ENCODE measurements around the gene CLDND1.

CLDND1 gene

DNA sequence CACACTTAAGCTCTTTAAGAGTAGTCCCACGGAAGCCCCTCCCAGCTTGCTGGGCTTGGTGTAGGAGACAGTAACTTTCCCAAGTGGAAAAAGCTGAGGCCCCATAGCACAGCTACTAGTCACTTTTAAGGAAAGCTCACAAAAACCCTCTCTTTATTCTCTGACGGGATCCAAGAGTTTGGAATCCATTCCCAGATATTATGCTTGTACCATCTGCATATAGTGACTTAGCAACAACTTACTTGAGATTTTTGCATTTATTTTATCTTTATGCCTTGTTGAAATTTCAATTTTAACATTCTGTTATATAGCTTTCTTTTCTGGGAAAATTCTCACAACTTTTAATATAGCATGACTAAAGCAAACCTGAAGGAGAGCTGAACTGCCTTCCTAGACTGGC is 28.5 kb upstream of the CLDND1 start:
- DNase-seq, result no peak

DNA sequence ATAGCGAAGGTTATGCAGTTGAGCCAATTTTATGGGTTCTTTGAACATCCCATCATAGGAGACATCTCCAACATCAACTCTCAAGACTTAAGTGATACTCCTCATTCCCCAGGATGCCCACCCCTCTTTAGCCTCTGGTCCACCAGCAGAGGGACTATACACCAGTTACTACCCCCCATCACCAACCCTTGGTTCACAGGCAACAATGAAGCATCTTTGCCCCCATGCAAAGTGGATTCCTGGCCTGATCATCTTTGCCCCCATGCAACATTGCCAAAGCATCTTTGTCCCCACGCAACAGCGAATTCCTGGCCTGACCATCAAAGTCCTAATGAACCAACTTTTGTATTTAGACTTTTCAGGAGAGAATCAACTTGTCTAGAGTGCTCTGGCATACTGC is 28.1 kb upstream of the CLDND1 start:
- DNase-seq, result no peak

GRCh38 chr3:98548544-98548943 is 25.8 kb upstream of the CLDND1 start:
- no peak for DNase-seq

DNA sequence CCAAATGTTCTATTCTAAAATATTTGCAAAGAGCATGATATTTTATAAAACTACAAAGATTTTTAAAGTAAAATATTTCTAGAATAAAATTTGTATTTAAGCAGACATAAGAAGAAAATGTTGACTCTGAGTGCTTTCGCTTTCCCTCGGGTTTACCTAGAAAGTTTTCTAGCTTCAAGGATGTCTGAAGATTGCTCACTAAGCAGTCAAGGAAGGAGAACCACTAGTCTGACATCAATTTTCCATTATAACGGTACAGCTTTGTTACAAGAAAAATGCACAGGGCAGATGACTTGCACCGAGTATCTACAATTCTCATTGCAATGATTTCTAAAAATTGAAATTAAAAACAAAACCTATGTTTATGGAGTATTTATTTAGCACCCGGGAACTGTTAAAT is 23.2 kb upstream of the CLDND1 start:
- no peak for DNase-seq

- DNase-seq, result no peak
Observed at GRCh38 chr3:98542623-98543022, 19.9 kb upstream of the CLDND1 start.

- DNase-seq, result no peak
Observed at GRCh38 chr3:98541695-98542094, 19.0 kb upstream of the CLDND1 start.

DNA sequence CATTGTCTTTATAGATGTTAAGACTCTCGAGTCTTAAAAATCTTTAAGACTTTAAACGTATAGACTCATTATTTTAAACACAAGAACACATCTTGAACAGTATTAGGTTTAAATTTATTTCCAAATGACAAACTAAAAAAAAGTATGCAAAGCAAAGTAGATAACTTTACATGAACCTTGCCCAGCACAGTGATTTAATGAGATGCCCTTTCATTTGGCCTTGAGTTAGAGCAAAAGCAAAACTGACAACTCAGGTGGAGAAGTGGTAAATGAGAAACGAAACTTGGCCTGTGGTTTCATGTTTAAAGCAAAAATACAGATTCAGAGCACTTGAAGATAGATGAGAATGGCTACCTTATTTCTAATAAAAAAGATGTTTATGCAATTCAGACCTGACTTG is 17.6 kb upstream of the CLDND1 start:
- DNase-seq, result no peak

GRCh38 chr3:98536456-98537017 is 13.8 kb upstream of the CLDND1 start:
- DNase-seq, result no peak

- no peak for DNase-seq
Observed at GRCh38 chr3:98534734-98535133, 12.0 kb upstream of the CLDND1 start.

DNA sequence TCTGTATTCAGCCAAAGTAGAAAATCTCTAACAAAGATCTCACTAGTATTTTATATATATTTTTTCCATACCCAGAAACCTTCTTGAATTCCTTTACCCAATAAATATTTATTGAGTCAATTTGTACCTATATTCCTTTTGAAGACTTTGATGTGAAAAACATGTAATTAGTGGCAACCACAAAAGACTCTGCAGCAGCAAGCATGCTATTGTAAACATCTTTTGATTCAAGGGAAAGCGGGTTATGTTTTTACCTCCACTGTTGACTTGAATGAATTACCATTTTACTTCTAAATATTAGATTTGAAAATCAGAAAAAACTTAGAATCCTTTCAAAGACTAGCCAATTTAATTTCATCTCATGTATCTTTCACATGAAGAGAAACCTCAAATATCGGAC is 11.5 kb upstream of the CLDND1 start:
- DNase-seq, result no peak

DNA sequence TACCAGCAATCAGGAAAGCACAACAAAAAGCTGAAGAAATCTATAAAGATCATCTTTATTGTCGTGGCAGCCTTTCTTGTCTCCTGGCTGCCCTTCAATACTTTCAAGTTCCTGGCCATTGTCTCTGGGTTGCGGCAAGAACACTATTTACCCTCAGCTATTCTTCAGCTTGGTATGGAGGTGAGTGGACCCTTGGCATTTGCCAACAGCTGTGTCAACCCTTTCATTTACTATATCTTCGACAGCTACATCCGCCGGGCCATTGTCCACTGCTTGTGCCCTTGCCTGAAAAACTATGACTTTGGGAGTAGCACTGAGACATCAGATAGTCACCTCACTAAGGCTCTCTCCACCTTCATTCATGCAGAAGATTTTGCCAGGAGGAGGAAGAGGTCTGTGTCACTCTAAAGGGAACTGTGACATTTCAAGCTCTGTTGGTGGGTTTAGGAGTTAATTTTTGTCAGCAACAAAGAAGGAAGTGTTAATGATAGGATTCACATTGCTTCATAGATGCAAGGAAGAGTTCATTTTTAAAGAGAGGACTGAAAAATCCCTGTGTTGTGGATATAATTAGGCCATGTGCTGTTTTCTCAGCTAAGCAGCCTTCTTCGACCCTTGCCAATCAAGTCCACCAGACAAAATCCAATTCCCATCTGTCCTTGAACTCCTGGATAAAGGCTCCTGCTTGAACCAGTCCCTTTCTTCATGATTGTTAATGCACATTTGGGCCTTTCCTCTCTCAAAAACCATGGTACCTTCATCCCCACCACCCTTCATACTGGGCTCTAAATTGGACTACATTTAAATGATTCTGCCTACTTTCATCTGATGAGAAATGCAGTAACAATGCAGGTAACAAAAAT is 10.2 kb upstream of the CLDND1 start:
- DNase-seq, result no peak

DNA sequence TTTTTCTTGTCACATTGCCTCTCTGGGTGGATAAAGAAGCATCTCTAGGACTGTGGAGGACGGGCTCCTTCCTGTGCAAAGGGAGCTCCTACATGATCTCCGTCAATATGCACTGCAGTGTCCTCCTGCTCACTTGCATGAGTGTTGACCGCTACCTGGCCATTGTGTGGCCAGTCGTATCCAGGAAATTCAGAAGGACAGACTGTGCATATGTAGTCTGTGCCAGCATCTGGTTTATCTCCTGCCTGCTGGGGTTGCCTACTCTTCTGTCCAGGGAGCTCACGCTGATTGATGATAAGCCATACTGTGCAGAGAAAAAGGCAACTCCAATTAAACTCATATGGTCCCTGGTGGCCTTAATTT is 9.6 kb upstream of the CLDND1 start:
- DNase-seq, result no peak

DNA sequence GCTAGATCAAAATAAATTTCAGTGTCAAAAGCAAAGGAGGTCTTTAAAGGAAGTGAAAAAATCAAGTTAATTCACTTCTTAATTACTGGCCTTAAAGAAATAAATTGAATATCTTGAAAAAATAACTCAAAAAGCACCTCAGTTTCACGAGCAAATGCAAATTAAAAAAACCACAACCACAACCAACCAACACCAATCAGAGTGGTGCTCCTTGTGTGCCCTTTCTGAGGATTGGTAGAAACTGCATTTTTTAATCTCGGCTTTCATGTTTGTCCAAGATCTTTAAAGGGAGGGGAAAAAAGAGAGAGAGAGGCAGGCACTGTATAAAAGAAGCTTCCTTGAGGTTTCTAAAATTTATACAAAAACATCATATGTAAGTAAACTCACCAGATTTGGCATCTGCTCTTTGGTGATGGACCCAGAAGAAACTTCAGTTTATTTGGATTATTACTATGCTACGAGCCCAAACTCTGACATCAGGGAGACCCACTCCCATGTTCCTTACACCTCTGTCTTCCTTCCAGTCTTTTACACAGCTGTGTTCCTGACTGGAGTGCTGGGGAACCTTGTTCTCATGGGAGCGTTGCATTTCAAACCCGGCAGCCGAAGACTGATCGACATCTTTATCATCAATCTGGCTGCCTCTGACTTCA is 9.0 kb upstream of the CLDND1 start, which contains the start of gene GPR15:
Gene GPR15 (plus strand): TSS at position 357 of the 653 bp plus-strand sequence. CDS start 56 bp downstream, at position 413.
- no peak for DNase-seq

GRCh38 chr3:98530676-98531075 is 8.0 kb upstream of the CLDND1 start:
- no peak for DNase-seq

DNA sequence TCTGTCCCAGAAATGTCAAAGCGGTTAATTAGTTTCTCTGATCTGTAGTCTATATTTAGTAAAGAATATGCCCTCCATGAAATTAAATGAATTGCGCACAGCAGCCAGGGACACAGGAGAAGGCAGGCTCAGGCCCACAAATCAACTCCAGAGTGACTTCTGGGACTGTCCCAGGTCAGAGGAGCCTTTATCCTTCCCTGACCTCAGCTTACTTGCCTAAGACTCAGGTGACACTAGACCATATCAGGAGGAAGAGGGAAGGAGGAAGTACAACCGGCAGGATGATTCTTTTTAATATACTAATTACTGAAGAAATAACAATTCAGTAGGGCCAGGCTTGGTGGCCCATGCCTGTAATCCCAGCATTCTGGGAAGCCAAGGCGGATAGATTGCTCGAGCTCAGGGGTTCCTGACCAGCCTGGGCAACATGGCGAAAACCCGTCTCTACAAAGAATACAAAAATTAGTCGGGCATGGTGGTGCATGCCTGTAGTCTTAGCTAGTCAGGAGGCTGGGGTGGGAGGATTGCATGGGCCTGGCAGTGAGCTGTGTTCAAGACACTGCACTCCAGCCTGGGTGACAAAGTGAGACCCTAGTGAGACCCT is 7.3 kb upstream of the CLDND1 start:
- no peak for DNase-seq

DNA sequence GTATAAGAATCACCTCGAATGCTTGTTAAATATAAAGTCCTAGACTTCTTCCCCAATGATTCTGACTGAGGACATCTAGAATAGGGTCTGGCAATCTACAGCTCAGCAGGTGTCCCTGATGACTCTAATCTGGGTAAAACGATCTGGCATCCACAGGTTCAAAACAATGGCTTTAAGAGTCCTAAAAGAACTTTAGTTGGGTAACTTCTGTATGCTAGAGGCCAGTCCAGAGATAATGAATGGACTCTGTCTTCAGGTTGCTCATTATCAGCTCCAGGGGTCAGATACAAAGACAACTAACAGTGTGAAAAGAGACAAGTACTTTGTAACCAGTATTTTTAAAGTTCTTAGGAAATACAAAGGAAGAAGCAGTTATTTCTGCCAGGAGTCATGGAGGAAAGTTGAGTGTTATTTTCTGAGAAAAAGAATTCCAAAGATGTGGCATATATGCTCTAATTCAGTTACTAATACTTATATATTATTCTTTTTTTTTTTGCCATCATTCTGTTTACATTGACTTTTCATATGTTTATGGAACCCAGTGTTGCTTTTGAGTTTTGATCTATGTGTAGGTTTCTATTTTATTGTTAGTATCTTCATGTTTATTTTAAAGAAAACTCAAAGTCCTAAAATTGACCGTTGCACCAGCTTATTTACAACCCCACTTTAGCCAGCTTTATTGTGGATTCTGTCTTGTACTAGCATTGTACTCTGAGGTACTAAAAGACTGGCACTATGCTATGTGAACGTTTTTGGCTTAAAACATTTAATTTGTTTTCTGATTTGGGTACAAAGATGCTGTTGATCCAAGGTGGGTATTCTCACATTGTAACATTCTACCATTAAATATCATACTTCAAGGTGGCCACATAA is 6.0 kb upstream of the CLDND1 start:
- DNase-seq, result no peak

DNA sequence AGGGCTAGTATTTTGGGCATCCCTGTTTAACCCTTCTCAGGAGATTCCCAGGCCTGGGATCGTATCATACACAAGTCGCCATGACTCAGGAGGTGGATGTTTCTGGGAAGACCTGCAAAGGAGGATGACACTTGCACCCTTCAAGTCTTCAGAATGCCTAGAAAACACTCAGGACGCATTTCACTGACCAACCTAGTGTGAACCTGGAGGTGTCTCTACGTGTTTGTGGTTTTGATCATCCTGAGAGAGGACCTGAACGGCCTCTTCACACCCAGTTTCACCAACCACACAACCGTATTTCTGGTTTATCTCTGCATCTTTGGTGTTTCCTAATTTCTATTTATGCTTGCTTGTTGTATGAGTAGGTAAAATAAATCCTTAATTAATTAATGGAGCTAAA is 2.8 kb upstream of the CLDND1 start:
- DNase-seq, result no peak

DNA sequence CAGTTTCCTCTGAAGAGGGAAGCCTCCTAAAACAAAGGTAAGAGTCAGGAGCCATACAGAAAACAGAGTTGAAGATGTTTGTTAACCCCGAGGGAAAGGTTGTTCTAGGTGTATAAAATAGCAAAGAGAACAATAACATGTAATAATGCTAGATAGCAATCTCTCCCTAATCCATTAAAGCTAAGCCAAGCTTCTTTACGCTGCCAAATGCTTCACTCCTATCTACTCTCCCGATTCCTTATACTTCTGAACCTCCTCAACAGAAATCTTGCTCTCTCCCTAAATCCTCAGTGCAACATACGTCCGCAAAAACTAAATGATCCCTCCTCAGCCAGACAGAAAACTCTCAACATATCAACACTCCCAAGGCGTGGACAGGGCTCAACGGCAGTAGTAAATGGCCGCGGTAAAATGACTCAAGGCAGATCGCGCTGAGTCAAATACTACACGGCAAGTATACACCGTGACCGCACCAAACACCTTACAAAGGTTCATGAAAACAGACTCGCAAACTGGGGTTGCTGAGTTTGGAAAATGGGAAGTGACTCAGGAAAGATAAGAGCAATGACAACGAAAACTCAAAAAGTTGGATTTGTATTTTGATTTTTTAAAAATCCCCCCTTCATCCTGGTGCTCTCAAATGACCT is 682 bp downstream of the CLDND1 start:
- DNase-seq, result no peak

DNA sequence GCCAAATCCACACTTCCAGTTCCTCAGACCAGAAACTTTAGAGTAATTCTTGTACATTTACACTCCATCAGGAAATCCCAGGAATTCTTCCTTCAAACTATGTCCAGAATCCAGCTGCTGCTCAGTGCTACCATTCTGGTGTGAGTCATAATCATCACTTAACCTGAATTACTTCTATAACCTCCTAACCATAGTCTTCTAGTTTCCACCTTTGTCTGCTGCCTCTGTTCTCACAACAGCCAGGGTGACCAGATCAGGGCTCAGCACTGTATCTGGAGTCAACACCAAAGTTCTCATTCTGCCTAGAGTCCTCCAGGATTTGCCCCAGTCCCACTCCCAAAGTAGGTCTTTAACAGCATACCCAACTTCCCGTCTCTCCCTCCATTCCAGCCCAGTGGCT is 3.4 kb downstream of the CLDND1 start:
- DNase-seq, result no peak

DNA sequence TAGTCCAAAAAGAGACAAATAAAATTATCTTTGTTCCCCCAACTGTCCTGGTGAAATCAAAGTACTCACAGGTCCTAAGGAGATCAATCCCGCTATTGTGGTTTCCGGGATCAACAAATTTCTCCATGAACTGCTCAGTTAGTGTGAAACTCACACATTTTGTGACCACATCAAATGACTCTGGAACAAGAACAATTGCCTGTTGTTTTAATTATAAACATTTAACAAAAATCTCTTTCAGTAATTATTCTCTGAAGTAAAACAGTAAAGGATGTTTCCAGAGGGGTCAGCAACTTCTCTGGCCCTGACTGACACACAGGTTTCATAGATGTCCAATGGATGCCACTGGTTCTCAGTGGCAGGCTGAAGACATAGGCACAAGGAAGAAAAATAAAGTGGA is 3.9 kb downstream of the CLDND1 start:
- no peak for DNase-seq

- DNase-seq, result no peak
Observed at GRCh38 chr3:98514948-98515347, 7.8 kb downstream of the CLDND1 start.

- no peak for DNase-seq
Observed at GRCh38 chr3:98513736-98514135, 9.0 kb downstream of the CLDND1 start.
